Heart left ventricle (tissue), 16 donors: Measurements from ENCODE around the gene PKD1. TPM values are rescaled to one million over a fixed set of nuclear protein-coding genes. Genes with fewer than 3 reads are reported as not detected.

ENCODE experiments used
- ATAC-seq, 4 donors: fragments of 200-7000 bp; cut with Tn5 transposase; one replicate each; pipeline ENCODE4 v1.9.1; 2020 to 2022; ENCODE audit warnings: moderate library complexity in 4 of 4, mild to moderate bottlenecking in 3 of 4, moderate number of reproducible peaks in 1 of 4
- DNase-seq, 5 donors: peaks; one replicate each; pipeline ENCODE4 v3.0.0-alpha.2; 2020
- H3K27ac ChIP-seq, 12 donors: fragments of 200-600 bp; sonication (generic) in 4 of 12; one replicate each; pipeline versions ENCODE4 v1.5.0 to v1.8.0; 2016 to 2022; ENCODE audit warnings: mild to moderate bottlenecking in 2 of 12
- H3K27me3 ChIP-seq, 9 donors: fragments of 200-600 bp; sonication (generic) in 2 of 9; one replicate each; pipeline versions ENCODE4 v1.5.1 to v1.8.0; 2016 to 2022; ENCODE audit warnings: mild to moderate bottlenecking in 3 of 9
- H3K36me3 ChIP-seq, 9 donors: fragments of 200-600 bp; sonication (generic) in 2 of 9; one replicate each; pipeline versions ENCODE4 v1.5.0 to v1.8.0; 2018 to 2022; ENCODE audit warnings: mild to moderate bottlenecking in 2 of 9
- H3K4me1 ChIP-seq, 12 donors: fragments of 200-600 bp; sonication (generic) in 4 of 12; one replicate each; pipeline versions ENCODE4 v1.5.0 to v1.8.0; 2016 to 2022; ENCODE audit warnings: mild to moderate bottlenecking in 3 of 12
- H3K4me3 ChIP-seq, 12 donors: fragments of 200-600 bp; sonication (generic) in 4 of 12; one replicate each; pipeline versions ENCODE4 v1.5.0 to v1.8.0; 2017 to 2022; ENCODE audit warnings: mild to moderate bottlenecking in 9 of 12, moderate library complexity in 4 of 12
- H3K9me3 ChIP-seq, 12 donors: fragments of 200-600 bp; sonication (generic) in 4 of 12; one replicate each; pipeline versions ENCODE4 v1.5.0 to v1.8.0; 2016 to 2022; ENCODE audit warnings: mild to moderate bottlenecking in 1 of 12
- CTCF ChIP-seq, 12 donors: fragments of 200-600 bp; sonication (generic) in 4 of 12; IDR thresholded peaks; one replicate each; pipeline versions ENCODE4 v1.5.0 to v1.8.0; 2018 to 2022; ENCODE audit warnings: antibody characterized with exemption in 12 of 12, mild to moderate bottlenecking in 5 of 12
- POLR2A ChIP-seq, 2 donors: fragments of 450-650 bp; IDR thresholded peaks; one replicate each; pipeline ENCODE4 v1.6.1; 2017; ENCODE audit warnings: antibody characterized with exemption in 2 of 2, mild to moderate bottlenecking in 2 of 2, moderate library complexity in 2 of 2
- WGBS, 4 donors: extraction: QIAGEN DNeasy Blood & Tissue Kit in 2 of 4; methylation state at CpG; one replicate each; pipeline versions ENCODE4 v1.1.5 to v1.1.7; 2013 to 2018; 5-methylcytosine and 5-hydroxymethylcytosine counted together
- intact Hi-C, 10 donors: fragments of 100-400 bp; cut with DNase I; formaldehyde crosslinking; loops; one replicate each; pipeline versions ENCODE4 v1.11.1 to v1.14.2; 2022
- polyA plus RNA-seq, 2 donors: library from polyadenylated mRNA; stranded (reverse); fragments of 200-250 nt; gene quantifications; one replicate each; pipeline ENCODE4 v1.2.3, GENCODE V29; 2013
- total RNA-seq, 9 donors: library from RNA; depleted of rRNA in 2 of 9; stranded (reverse); fragments of >200 nt in 2 of 9; fragmentation: NEBNext Ultra II Directional in 3 of 9; extraction: Animal tissue kit (Norgen Biotek cat#: 25700) in 3 of 9; gene quantifications; one replicate each; pipeline versions ENCODE4 v1.1.0 to v1.2.4, GENCODE V29; 2016 to 2023
- donor health status: ischemic (EF 13 %, LVEDD 7.1; RV severe dilation, severe dysfunction).
- donor health status: healthy with polysubstance abuse.
- donor health status: DM: no; HTN: yes; CAD: no.
- donor health status: DM: no; HTN: no; CAD: no.
- donor health status: ischemic (EF 25% LVEDD 6.9; RV normal size, moderate dysfunction).
- donor health status: ischemic (EF 25% LVEDD 5.7; RV mildly dilated, moderate dysfunction).
- donor health status: healthy.
- donor health status: DM: yes; HTN: yes; CAD: no.
- donor health status: ischemic (EF 35%, LVEDD 5.7; RV mildly dilated, moderate dysfunction).
- donor health status: nonischemic (EF 11% LVEDD 7.7; RV severe dilation, severe dysfunction).
- donor health status: DM: yes; HTN: yes; CAD: no.
- donor health status: PGD.
- donor health status: ischemic (EF 29% LVEDD 5.4; RV normal size, mild dysfunction).
- donor health status: nonischemic (EF 23%, LVEDD 6.1; RV moderate dilation, normal function).

The PKD1 gene
- total and polyA plus RNA-seq, 11 donors: 64.9 to 441 (median 105) TPM

- TF ChIP-seq CTCF (IDR thresholded peaks at IDR 0.05): no peak
- no peak for TF ChIP-seq POLR2A (IDR thresholded peaks at IDR 0.05)
- no peak for ATAC-seq
Observed at GRCh38 chr16:2095315-2095853, 40.3 kb downstream of the PKD1 start.

GRCh38 chr16:2093793-2094192, 41.9 kb downstream of the PKD1 start:
- TF ChIP-seq POLR2A (IDR thresholded peaks at IDR 0.05) (no peak), CTCF (IDR thresholded peaks at IDR 0.05) (no peak)
- Histone ChIP-seq H3K27me3 (no peaks in the 10 kb centered on the region), H3K9me3 (no peaks in the 10 kb centered on the region), H3K36me3 (peaks cover 0 to 91% (median 90%) of the 10 kb centered on the region in 9 donors), H3K4me3 (no peak overlapping the region), H3K27ac (no peak overlapping the region), H3K4me1 (peaks cover 0 to 11% (median 0%) of the 10 kb centered on the region in 12 donors)
- intact Hi-C loops: no loop called here
- DNase-seq: no peak
- 78 to 92% (median 86%) methylated on average over 14 to 15 of the region's 15 CpGs for WGBS, 4 donors
- no peak for ATAC-seq

More at GRCh38 chr16:2095315-2095853, 40.3 kb downstream of the PKD1 start:
- Histone ChIP-seq H3K36me3 (peaks cover 0 to 91% (median 90%) of the 10 kb centered on the region in 9 donors), H3K4me3 (no peak overlapping the region), H3K27ac (no peak overlapping the region), H3K9me3 (no peaks in the 10 kb centered on the region), H3K27me3 (no peaks in the 10 kb centered on the region), H3K4me1 (peaks cover 0 to 11% (median 0%) of the 10 kb centered on the region in 12 donors)
- no peak for DNase-seq
- intact Hi-C loops: no loop called here
- WGBS, 4 donors: 95 to 97% (median 96%) methylated on average over 25 to 26 of the region's 26 CpGs

GRCh38 chr16:2092866-2093265, 42.8 kb downstream of the PKD1 start:
- no peak overlapping the region for H3K27ac ChIP-seq
- TF ChIP-seq CTCF (IDR thresholded peaks at IDR 0.05): no peak
- no peak for TF ChIP-seq POLR2A (IDR thresholded peaks at IDR 0.05)
- 94 to 96% (median 95%) methylated on average over 9 to 13 of the region's 13 CpGs for WGBS, 4 donors

GRCh38 chr16:2092256-2092620, 43.5 kb downstream of the PKD1 start:
- Histone ChIP-seq H3K27me3 (no peaks in the 10 kb centered on the region), H3K4me1 (peaks cover 0 to 11% (median 0%) of the 10 kb centered on the region in 12 donors), H3K27ac (peak overlapping the region in 2 of 12 donors; percentile 51 to 63), H3K36me3 (peaks cover 0 to 96% (median 95%) of the 10 kb centered on the region in 9 donors), H3K9me3 (no peaks in the 10 kb centered on the region), H3K4me3 (no peak overlapping the region)
- intact Hi-C loops: no loop called here
- 90 to 93% (median 92%) methylated on average over 16 of the region's 16 CpGs for WGBS, 4 donors
- no peak for TF ChIP-seq POLR2A (IDR thresholded peaks at IDR 0.05)
- no peak for TF ChIP-seq CTCF (IDR thresholded peaks at IDR 0.05)
- ATAC-seq (no peak), DNase-seq (no peak)

More at GRCh38 chr16:2092866-2093265, 42.8 kb downstream of the PKD1 start:
- ATAC-seq (no peak), DNase-seq (no peak)
- intact Hi-C loops: no loop called here
- Histone ChIP-seq H3K4me3 (no peak overlapping the region), H3K27me3 (no peaks in the 10 kb centered on the region), H3K36me3 (peaks cover 0 to 97% (median 94%) of the 10 kb centered on the region in 9 donors), H3K9me3 (no peaks in the 10 kb centered on the region), H3K4me1 (peaks cover 0 to 11% (median 0%) of the 10 kb centered on the region in 12 donors)
